Measurements from ENCODE around the gene ASB15.
"Not testable (repeated sequence)": the region's sequence is repeated elsewhere in the genome, so short reads cannot be mapped to it uniquely, and the experiment has no call there.

The ASB15 gene

DNA sequence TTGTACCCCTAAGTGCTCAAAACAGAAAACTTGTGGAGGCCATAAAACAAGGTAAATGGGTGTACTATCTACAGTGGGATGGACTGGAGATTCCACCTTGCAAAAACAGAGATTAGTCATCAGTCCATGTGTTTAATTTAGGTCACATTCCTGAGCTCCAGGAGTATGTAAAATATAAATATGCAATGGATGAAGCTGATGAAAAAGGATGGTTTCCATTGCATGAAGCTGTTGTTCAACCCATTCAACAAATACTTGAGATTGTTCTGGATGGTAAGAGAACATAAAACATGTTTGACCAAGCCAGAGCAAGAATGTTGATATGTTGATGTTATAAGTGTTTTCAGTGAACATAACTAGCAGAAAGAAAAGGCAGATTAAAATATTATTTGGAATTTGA is 14.6 kb downstream of the ASB15 start:
- Histone ChIP-seq H3K27ac (ENCODE audit: low read depth, low read length, severe bottlenecking) (no peak overlapping the region), H3K4me3 (ENCODE audit: extremely low read depth, insufficient read depth, low read length, poor library complexity, severe bottlenecking) (no peak overlapping the region)

DNA sequence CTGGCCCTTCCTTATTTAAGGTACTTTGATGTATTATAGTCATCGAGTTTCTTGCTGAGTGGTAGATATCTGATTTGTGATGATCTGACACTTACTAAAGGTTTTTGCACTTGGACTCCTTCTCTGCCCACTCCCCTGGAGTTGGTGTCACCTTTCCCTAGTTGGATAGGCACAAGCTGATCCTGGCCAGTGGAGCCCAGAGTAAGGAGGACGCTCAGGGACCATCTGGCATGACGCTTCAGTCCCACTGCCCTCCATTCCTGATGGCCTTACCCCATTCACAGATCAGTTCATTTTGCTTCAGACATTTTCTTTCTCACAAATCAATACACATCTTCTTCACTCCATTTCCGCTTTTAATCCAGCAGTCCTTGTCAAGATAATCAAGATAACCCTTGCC is 20.1 kb downstream of the ASB15 start:
- Histone ChIP-seq H3K9me3 (ENCODE audit: control insufficient read depth, low read length) (no peaks in the 10 kb centered on the region), H3K36me3 (ENCODE audit: control insufficient read depth, insufficient read depth, low read length) (no peaks in the 10 kb centered on the region), H3K4me1 (ENCODE audit: control insufficient read depth, insufficient read depth, low read length, poor library complexity, severe bottlenecking) (peaks cover 6% of the 10 kb centered on the region), H3K4me3 (ENCODE audit: extremely low read depth, insufficient read depth, low read length, poor library complexity, severe bottlenecking) (no peak overlapping the region), H3K27ac (ENCODE audit: low read depth, low read length, severe bottlenecking) (no peak overlapping the region)
- 86 to 88% methylated on average over 3 of the region's 4 CpGs for WGBS, 2 experiments (ENCODE audit: insufficient coverage in 2 of 2)

More for the DNA sequence above, 14.6 kb downstream of the ASB15 start:
- Histone ChIP-seq H3K9me3 (ENCODE audit: control insufficient read depth, low read length) (no peaks in the 10 kb centered on the region), H3K4me1 (ENCODE audit: control insufficient read depth, insufficient read depth, low read length, poor library complexity, severe bottlenecking) (peaks cover 24% of the 10 kb centered on the region), H3K36me3 (ENCODE audit: control insufficient read depth, insufficient read depth, low read length) (no peaks in the 10 kb centered on the region)

DNA sequence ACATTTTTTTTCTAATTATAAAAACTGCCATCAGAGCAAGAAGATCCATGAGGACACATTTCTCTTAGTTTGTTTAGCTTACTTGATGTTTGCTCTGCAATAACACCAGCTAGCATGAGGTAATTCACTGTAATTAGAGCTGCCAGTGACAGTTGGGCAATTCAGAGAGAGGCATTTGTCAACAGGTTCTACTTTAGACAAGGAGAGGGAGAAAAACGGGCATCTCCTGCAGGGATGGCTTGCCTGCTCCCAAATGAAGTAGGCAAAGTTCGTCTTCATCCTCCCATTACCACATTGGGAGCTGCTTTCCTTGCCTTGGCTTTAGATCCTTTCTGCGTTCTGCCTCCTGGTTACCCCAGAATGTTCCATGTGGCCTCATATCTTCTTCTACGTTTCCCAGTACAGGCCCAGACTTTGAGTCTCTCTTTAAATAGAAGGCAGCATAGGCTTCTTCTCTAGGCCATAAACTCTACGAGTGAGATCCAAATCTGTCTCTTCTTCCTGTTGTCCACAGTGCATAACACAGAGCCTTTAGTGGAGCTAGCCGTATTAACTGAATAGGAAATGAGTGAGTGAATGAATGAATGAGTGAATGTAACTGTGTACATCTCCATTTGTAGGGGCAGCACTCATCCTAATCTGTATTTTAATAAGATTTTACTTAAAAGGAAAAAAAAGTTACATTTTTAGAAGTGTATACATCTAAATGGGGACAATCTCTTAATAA is 21.2 kb downstream of the ASB15 start:
- Histone ChIP-seq H3K4me3 (ENCODE audit: extremely low read depth, insufficient read depth, low read length, poor library complexity, severe bottlenecking) (no peak overlapping the region), H3K36me3 (ENCODE audit: control insufficient read depth, insufficient read depth, low read length) (no peaks in the 10 kb centered on the region), H3K27ac (ENCODE audit: low read depth, low read length, severe bottlenecking) (no peak overlapping the region), H3K9me3 (ENCODE audit: control insufficient read depth, low read length) (no peaks in the 10 kb centered on the region), H3K4me1 (ENCODE audit: control insufficient read depth, insufficient read depth, low read length, poor library complexity, severe bottlenecking) (peaks cover 6% of the 10 kb centered on the region)
- WGBS, 2 experiments (ENCODE audit: insufficient coverage in 2 of 2), result 84 to 93% methylated on average over 4 to 5 of the region's 6 CpGs

GRCh38 chr7:123624527-123625183 is 23.0 kb downstream of the ASB15 start:
- Histone ChIP-seq H3K27ac (ENCODE audit: low read depth, low read length, severe bottlenecking) (no peak overlapping the region), H3K4me1 (ENCODE audit: control insufficient read depth, insufficient read depth, low read length, poor library complexity, severe bottlenecking) (no peaks in the 10 kb centered on the region)
- WGBS, 2 experiments (ENCODE audit: insufficient coverage in 2 of 2), result 74 to 79% methylated on average over 11 to 12 of the region's 12 CpGs

DNA sequence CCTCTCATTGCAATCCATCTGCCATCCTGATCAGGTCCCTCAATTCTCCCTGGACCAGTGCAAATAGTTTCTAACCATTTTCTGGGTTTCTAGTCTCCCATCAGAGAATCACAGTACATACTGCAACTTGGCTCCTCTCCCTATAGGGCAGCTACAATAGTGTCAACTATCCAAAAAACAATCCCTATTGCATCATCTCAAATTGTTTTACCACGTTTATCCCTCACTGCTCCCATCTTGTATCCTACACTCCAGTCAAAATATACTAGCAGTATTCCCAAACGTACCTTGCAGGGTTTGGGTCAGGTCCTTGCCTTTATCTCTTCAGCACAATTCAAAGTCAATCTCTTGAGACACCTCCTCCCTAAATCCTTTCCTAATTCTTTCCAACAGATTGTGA is 23.6 kb downstream of the ASB15 start:
- Histone ChIP-seq H3K36me3 (ENCODE audit: control insufficient read depth, insufficient read depth, low read length) (no peaks in the 10 kb centered on the region), H3K4me1 (ENCODE audit: control insufficient read depth, insufficient read depth, low read length, poor library complexity, severe bottlenecking) (no peaks in the 10 kb centered on the region), H3K27ac (ENCODE audit: low read depth, low read length, severe bottlenecking) (no peak overlapping the region), H3K9me3 (ENCODE audit: control insufficient read depth, low read length) (no peaks in the 10 kb centered on the region), H3K4me3 (ENCODE audit: extremely low read depth, insufficient read depth, low read length, poor library complexity, severe bottlenecking) (no peak overlapping the region)
- WGBS, 2 experiments (ENCODE audit: insufficient coverage in 2 of 2), result 77 to 93% methylated on average over 2 of the region's 2 CpGs

More at GRCh38 chr7:123624527-123625183, 23.0 kb downstream of the ASB15 start:
- no peaks in the 10 kb centered on the region for H3K9me3 ChIP-seq (ENCODE audit: control insufficient read depth, low read length)
- no peaks in the 10 kb centered on the region for H3K36me3 ChIP-seq (ENCODE audit: control insufficient read depth, insufficient read depth, low read length)
- H3K4me3 ChIP-seq (ENCODE audit: extremely low read depth, insufficient read depth, low read length, poor library complexity, severe bottlenecking), result no peak overlapping the region

DNA sequence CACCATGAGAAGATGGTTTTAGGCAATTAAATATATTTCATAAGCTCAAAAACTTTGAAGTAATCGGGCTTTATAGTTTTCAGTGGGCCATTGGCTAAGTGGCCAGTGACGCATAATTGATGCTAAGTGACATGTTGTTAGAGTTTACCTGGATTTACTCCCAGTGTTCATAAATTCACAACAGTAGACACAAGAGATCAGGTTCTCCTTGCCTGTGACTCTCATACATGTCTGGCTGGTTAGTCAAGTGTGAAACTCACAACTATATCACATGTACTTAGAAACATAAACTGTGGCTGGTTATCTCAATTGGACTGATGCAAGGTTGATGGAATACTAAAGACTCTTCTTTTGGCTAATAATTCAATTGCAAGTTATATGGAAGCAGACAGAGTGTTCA is 26.2 kb downstream of the ASB15 start:
- no CpG with 5 or more reads among the region's 2 CpGs for WGBS, 2 experiments (ENCODE audit: insufficient coverage in 2 of 2)
- H3K4me3 ChIP-seq (ENCODE audit: extremely low read depth, insufficient read depth, low read length, poor library complexity, severe bottlenecking), result no peak overlapping the region
- no peaks in the 10 kb centered on the region for H3K36me3 ChIP-seq (ENCODE audit: control insufficient read depth, insufficient read depth, low read length)

DNA sequence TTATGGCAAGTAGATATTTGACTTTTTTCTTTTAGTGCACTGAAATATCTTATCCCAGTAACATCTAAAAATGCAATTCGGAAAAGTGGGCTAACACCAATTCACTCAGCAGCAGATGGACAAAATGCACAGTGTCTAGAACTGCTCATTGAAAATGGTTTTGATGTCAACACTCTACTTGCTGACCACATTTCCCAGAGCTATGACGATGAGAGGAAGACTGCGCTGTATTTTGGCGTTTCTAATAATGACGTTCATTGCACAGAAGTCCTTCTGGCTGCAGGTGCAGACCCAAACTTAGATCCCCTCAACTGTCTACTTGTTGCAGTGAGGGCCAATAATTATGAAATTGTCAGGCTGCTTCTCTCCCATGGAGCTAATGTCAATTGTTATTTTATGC is 27.2 kb downstream of the ASB15 start:
- 82 to 89% methylated on average over 3 to 5 of the region's 5 CpGs for WGBS, 2 experiments (ENCODE audit: insufficient coverage in 2 of 2)
- Histone ChIP-seq H3K9me3 (ENCODE audit: control insufficient read depth, low read length) (no peaks in the 10 kb centered on the region), H3K36me3 (ENCODE audit: control insufficient read depth, insufficient read depth, low read length) (no peaks in the 10 kb centered on the region), H3K4me3 (ENCODE audit: extremely low read depth, insufficient read depth, low read length, poor library complexity, severe bottlenecking) (no peak overlapping the region), H3K4me1 (ENCODE audit: control insufficient read depth, insufficient read depth, low read length, poor library complexity, severe bottlenecking) (no peaks in the 10 kb centered on the region), H3K27ac (ENCODE audit: low read depth, low read length, severe bottlenecking) (no peak overlapping the region)

More for the DNA sequence above, 26.2 kb downstream of the ASB15 start:
- H3K27ac ChIP-seq (ENCODE audit: low read depth, low read length, severe bottlenecking), result no peak overlapping the region
- no peaks in the 10 kb centered on the region for H3K9me3 ChIP-seq (ENCODE audit: control insufficient read depth, low read length)
- H3K4me1 ChIP-seq (ENCODE audit: control insufficient read depth, insufficient read depth, low read length, poor library complexity, severe bottlenecking), result no peaks in the 10 kb centered on the region

GRCh38 chr7:123629281-123629680 is 27.7 kb downstream of the ASB15 start:
- no peak overlapping the region for H3K27ac ChIP-seq (ENCODE audit: low read depth, low read length, severe bottlenecking)
- H3K4me1 ChIP-seq (ENCODE audit: control insufficient read depth, insufficient read depth, low read length, poor library complexity, severe bottlenecking), result peaks cover under 1% of the 10 kb centered on the region
- H3K4me3 ChIP-seq (ENCODE audit: extremely low read depth, insufficient read depth, low read length, poor library complexity, severe bottlenecking), result no peak overlapping the region
- WGBS, 2 experiments (ENCODE audit: insufficient coverage in 2 of 2), result no CpG with 5 or more reads among the region's 1 CpG
- H3K36me3 ChIP-seq (ENCODE audit: control insufficient read depth, insufficient read depth, low read length), result no peaks in the 10 kb centered on the region
- no peaks in the 10 kb centered on the region for H3K9me3 ChIP-seq (ENCODE audit: control insufficient read depth, low read length)

DNA sequence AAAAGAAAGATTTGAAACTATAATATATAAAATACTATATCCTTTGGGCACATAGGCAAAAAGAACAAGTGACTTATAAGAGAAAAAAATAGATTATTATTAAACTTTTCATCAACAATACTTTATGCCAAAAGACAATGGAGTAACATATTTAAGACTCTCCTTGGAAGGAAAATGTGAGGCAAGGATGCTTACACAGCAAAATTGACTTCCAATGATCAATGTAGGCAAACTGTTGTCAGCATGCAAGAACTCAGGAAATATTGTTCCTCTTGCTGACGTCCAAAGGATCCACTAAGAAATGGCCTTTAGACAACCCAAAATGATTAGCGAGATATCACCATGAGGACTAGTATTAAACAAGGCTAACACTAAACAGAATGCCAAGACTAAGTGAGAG is 31.2 kb downstream of the ASB15 start:
- no peaks in the 10 kb centered on the region for H3K9me3 ChIP-seq (ENCODE audit: control insufficient read depth, low read length)
- 100% methylated on average over 1 of the region's 2 CpGs for WGBS, 2 experiments (ENCODE audit: insufficient coverage in 2 of 2)

DNA sequence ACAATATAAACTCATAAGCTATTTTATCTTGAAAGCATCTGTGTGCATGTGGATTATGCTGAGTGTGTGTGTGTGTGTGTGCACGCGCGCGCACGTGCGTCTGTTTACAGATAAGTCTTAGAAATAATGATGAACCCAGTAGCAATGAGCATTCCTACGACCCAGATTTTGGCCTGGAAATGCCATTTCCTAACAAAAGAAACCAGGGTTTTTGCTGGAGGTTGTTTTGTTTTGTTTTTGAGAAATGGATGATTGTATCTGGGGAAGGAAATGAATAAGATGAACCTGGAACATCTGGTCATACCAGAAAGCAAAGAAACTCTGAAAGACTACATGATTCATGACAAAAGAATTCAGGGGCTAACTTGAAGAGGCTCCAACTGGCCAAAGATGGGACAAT is 31.9 kb downstream of the ASB15 start:
- peak overlapping the region; percentile 79 for H3K27ac ChIP-seq (ENCODE audit: low read depth, low read length, severe bottlenecking)
- 90% methylated on average over 7 of the region's 7 CpGs; no CpG with 5 or more reads in 1 of the 2 experiments for WGBS, 2 experiments (ENCODE audit: insufficient coverage in 2 of 2)
- H3K9me3 ChIP-seq (ENCODE audit: control insufficient read depth, low read length), result peaks cover 3% of the 10 kb centered on the region
- no peaks in the 10 kb centered on the region for H3K36me3 ChIP-seq (ENCODE audit: control insufficient read depth, insufficient read depth, low read length)
- H3K4me1 ChIP-seq (ENCODE audit: control insufficient read depth, insufficient read depth, low read length, poor library complexity, severe bottlenecking), result peaks cover 13% of the 10 kb centered on the region
- H3K4me3 ChIP-seq (ENCODE audit: extremely low read depth, insufficient read depth, low read length, poor library complexity, severe bottlenecking), result no peak overlapping the region

More for the DNA sequence above, 31.2 kb downstream of the ASB15 start:
- Histone ChIP-seq H3K4me1 (ENCODE audit: control insufficient read depth, insufficient read depth, low read length, poor library complexity, severe bottlenecking) (peaks cover 13% of the 10 kb centered on the region), H3K27ac (ENCODE audit: low read depth, low read length, severe bottlenecking) (no peak overlapping the region), H3K4me3 (ENCODE audit: extremely low read depth, insufficient read depth, low read length, poor library complexity, severe bottlenecking) (no peak overlapping the region), H3K36me3 (ENCODE audit: control insufficient read depth, insufficient read depth, low read length) (no peaks in the 10 kb centered on the region)

DNA sequence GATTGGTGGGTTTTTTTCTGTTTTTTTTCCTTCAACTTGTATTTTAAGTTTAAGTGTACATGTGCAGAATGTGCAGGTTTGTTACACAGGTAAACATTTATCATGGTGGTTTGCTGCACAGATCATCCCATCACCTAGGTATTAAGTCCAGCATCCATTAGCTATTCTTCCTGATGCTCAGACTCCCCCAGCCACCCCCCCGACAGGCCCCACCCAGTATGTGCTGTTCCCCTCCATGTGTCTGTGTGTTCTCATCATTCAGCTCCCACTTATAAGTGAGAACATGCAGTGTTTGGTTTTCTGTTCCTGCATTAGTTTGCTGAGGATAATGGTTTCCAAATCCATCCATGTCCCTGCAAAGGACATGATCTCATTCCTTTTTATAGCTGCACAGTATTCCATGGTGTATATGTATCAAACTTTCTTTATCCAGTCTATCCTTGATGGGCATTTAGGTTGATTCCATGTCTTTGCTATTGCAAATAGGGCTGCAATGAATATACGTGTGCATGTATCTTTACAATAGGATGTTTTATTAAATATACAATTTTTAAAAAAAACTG is 32.5 kb downstream of the ASB15 start:
- no CpG with 5 or more reads among the region's 2 CpGs for whole genome bisulfite sequencing, 2 experiments (ENCODE audit: insufficient coverage in 2 of 2)
- not testable (repeated sequence) for H3K4me3 ChIP-seq (ENCODE audit: extremely low read depth, insufficient read depth, low read length, poor library complexity, severe bottlenecking); H3K9me3 ChIP-seq (ENCODE audit: control insufficient read depth, low read length); H3K36me3 ChIP-seq (ENCODE audit: control insufficient read depth, insufficient read depth, low read length)
- H3K27ac ChIP-seq (ENCODE audit: low read depth, low read length, severe bottlenecking), result peak overlapping the region; percentile 79
- H3K4me1 ChIP-seq (ENCODE audit: control insufficient read depth, insufficient read depth, low read length, poor library complexity, severe bottlenecking), result peaks cover 13% of the 10 kb centered on the region

Data from mesodermal cell (in vitro differentiated cells).